Measurements from ENCODE around the gene FAS. TPM values are rescaled to one million over a fixed set of nuclear protein-coding genes. Genes with fewer than 3 reads are reported as not detected.

The FAS gene
- total and polyA plus RNA-seq, 2 experiments from 2014 or later = 3.1 to 4.3 TPM

DNA sequence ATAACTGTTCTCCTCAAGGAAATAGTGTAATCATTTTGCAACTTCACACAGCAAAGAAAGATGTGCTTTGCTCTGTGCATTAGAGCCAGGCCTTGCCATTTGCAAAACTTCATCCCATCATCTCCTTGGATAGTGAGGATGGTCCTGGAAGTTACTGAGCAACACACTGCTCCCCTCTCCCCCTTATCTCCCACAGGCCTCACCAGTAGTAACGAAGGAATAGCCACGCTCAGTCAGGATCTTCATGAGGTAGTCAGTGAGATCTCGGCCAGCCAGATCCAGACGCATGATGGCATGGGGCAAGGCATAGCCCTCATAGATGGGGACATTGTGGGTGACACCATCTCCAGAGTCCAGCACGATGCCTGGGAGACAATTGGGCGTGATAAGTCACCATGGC, 49.6 kb upstream of the FAS start:
- H3K36me3 Mint-ChIP-seq (ENCODE audit: low read depth) = no peaks in the 10 kb centered on the region
- no peak overlapping the region for H3K27ac ChIP-seq (ENCODE audit: low read depth)
- H3K4me1 Mint-ChIP-seq = no peaks in the 10 kb centered on the region

More for the DNA sequence above, 49.6 kb upstream of the FAS start:
- Histone ChIP-seq H3K4me2 (no peak overlapping the region), H2AFZ (no peak overlapping the region), H3F3A (replicated peaks; ENCODE audit: low read depth) (no peaks in the 10 kb centered on the region), H3K36me3 (ENCODE audit: insufficient read depth) (no peaks in the 10 kb centered on the region), H3K9me2 (ENCODE audit: insufficient read depth) (no peaks in the 10 kb centered on the region), H3K4me1 (ENCODE audit: insufficient read depth) (no peaks in the 10 kb centered on the region), H4K20me1 (replicated peaks; ENCODE audit: insufficient read depth) (no peaks in the 10 kb centered on the region), H3K4me3 (no peak overlapping the region), H3K27me3 (ENCODE audit: insufficient read depth) (no peaks in the 10 kb centered on the region), H3K79me2 (replicated peaks; ENCODE audit: insufficient read depth) (no peaks in the 10 kb centered on the region)
- H3K9me3 Mint-ChIP-seq = no peaks in the 10 kb centered on the region
- ATAC-seq (no peak), DNase-seq (ENCODE audit: low spot score) (no peak)
- H3K4me3 Mint-ChIP-seq = no peak overlapping the region
- H3K27me3 Mint-ChIP-seq (ENCODE audit: insufficient read depth, low read depth, poor library complexity) = peaks cover 3% of the 10 kb centered on the region
- no peak overlapping the region for H3K27ac Mint-ChIP-seq
- TF ChIP-seq EZH2 (IDR thresholded peaks at IDR 0.05; ENCODE audit: low read depth, unreplicated experiment) (no peak), POLR2AphosphoS5 (IDR thresholded peaks at IDR 0.05; ENCODE audit: low read depth) (no peak), STAT1 (IDR thresholded peaks at IDR 0.05; ENCODE audit: unreplicated experiment) (no peak), ZNF114 (CRISPR knock-in tag; IDR thresholded peaks at IDR 0.05) (no peak), REST (IDR thresholded peaks at IDR 0.05; ENCODE audit: unreplicated experiment) (no peak), JUNB (IDR thresholded peaks at IDR 0.05; ENCODE audit: unreplicated experiment) (no peak), EZH2phosphoT487 (IDR thresholded peaks at IDR 0.05; ENCODE audit: unreplicated experiment) (no peak), CTCF (conservative IDR thresholded peaks at IDR 0.05; ENCODE audit: low read depth in 2 of 2) (no peak), ZNF331 (CRISPR knock-in tag; IDR thresholded peaks at IDR 0.05; ENCODE audit: low read depth) (no peak)
- TF ChIP-seq, protein P1, sequence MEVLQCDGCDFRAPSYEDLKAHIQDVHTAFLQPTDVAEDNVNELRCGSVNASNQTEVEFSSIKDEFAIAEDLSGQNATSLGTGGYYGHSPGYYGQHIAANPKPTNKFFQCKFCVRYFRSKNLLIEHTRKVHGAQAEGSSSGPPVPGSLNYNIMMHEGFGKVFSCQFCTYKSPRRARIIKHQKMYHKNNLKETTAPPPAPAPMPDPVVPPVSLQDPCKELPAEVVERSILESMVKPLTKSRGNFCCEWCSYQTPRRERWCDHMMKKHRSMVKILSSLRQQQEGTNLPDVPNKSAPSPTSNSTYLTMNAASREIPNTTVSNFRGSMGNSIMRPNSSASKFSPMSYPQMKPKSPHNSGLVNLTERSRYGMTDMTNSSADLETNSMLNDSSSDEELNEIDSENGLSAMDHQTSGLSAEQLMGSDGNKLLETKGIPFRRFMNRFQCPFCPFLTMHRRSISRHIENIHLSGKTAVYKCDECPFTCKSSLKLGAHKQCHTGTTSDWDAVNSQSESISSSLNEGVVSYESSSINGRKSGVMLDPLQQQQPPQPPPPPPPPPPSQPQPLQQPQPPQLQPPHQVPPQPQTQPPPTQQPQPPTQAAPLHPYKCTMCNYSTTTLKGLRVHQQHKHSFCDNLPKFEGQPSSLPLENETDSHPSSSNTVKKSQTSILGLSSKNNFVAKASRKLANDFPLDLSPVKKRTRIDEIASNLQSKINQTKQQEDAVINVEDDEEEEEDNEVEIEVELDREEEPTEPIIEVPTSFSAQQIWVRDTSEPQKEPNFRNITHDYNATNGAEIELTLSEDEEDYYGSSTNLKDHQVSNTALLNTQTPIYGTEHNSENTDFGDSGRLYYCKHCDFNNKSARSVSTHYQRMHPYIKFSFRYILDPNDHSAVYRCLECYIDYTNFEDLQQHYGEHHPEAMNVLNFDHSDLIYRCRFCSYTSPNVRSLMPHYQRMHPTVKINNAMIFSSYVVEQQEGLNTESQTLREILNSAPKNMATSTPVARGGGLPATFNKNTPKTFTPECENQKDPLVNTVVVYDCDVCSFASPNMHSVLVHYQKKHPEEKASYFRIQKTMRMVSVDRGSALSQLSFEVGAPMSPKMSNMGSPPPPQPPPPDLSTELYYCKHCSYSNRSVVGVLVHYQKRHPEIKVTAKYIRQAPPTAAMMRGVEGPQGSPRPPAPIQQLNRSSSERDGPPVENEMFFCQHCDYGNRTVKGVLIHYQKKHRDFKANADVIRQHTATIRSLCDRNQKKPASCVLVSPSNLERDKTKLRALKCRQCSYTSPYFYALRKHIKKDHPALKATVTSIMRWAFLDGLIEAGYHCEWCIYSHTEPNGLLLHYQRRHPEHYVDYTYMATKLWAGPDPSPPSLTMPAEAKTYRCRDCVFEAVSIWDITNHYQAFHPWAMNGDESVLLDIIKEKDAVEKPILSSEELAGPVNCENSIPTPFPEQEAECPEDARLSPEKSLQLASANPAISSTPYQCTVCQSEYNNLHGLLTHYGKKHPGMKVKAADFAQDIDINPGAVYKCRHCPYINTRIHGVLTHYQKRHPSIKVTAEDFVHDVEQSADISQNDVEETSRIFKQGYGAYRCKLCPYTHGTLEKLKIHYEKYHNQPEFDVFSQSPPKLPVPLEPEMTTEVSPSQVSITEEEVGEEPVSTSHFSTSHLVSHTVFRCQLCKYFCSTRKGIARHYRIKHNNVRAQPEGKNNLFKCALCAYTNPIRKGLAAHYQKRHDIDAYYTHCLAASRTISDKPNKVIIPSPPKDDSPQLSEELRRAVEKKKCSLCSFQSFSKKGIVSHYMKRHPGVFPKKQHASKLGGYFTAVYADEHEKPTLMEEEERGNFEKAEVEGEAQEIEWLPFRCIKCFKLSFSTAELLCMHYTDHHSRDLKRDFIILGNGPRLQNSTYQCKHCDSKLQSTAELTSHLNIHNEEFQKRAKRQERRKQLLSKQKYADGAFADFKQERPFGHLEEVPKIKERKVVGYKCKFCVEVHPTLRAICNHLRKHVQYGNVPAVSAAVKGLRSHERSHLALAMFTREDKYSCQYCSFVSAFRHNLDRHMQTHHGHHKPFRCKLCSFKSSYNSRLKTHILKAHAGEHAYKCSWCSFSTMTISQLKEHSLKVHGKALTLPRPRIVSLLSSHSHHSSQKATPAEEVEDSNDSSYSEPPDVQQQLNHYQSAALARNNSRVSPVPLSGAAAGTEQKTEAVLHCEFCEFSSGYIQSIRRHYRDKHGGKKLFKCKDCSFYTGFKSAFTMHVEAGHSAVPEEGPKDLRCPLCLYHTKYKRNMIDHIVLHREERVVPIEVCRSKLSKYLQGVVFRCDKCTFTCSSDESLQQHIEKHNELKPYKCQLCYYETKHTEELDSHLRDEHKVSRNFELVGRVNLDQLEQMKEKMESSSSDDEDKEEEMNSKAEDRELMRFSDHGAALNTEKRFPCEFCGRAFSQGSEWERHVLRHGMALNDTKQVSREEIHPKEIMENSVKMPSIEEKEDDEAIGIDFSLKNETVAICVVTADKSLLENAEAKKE (CRISPR knock-in tag; IDR thresholded peaks at IDR 0.05) = no peak
